Endothelial cell of umbilical vein (primary cell): Measurements from ENCODE around the gene FBH1. TPM values are rescaled to one million over a fixed set of nuclear protein-coding genes. Genes with fewer than 3 reads are reported as not detected.

ENCODE experiments used
- BruUV-seq: library from RNA; stranded (reverse); fragments of 400-500 nt; replicated peaks from 2 replicates; lab custom pipeline; 2021; lab: Mats Ljungman, UMichigan
- CTCF ChIA-PET: fragments of 300-600, 350-600 bp; sonication (Branson Sonifier 250); formaldehyde crosslinking; loops from one replicate; lab custom pipeline; 2021; ENCODE audit warnings: antibody characterized with exemption, inconsistent platforms; lab: Charles Lee
- POLR2A ChIA-PET: fragments of 300-600, 350-600 bp; sonication (Branson Sonifier 250); formaldehyde crosslinking; loops from one replicate; lab custom pipeline; 2021; ENCODE audit warnings: antibody characterized with exemption, inconsistent platforms; lab: Charles Lee
- DNase-seq: peaks from one replicate; pipeline ENCODE4 v3.0.0-alpha.2; 2011; ENCODE audit warnings: low read depth, low spot score
- FAIRE-seq: peaks from 2 replicates; lab custom pipeline; 2011; peaks lifted over from hg19 to GRCh38; lab: Jason Lieb, UNC
- H2AFZ ChIP-seq: 2 replicates; pipeline ENCODE4 v1.6.0; 2012; ENCODE audit warnings: low read depth, low read length, control low read depth, inconsistent platforms
- H3K27ac ChIP-seq: 2 replicates; pipeline ENCODE4 v1.5.1; 2011; ENCODE audit warnings: low read depth, mild to moderate bottlenecking, control low read depth, low read length, moderate library complexity; ENCODE audit not compliant: insufficient read depth
- H3K27me3 ChIP-seq, 2 experiments: 2 replicates each; pipeline versions ENCODE4 v1.6.0 to v1.6.1; 2011; ENCODE audit warnings: low read length in 2 of 2, mixed read lengths in 1 of 2; ENCODE audit not compliant: control insufficient read depth in 2 of 2, insufficient read depth in 2 of 2
- H3K36me3 ChIP-seq, 2 experiments: 2 replicates in 1 of 2; 3 replicates in 1 of 2; pipeline ENCODE4 v1.5.1; 2011; ENCODE audit warnings: low read length in 2 of 2, mild to moderate bottlenecking in 1 of 2, moderate library complexity in 1 of 2; ENCODE audit not compliant: control insufficient read depth in 2 of 2, insufficient read depth in 2 of 2; ENCODE audit errors: extremely low read depth in 1 of 2
- H3K4me1 ChIP-seq: 3 replicates; pipeline ENCODE4 v1.5.1; 2011; ENCODE audit warnings: mild to moderate bottlenecking, low read length; ENCODE audit not compliant: control insufficient read depth, insufficient read depth; ENCODE audit errors: extremely low read depth
- H3K4me2 ChIP-seq: 2 replicates; pipeline ENCODE4 v1.6.1; 2011; ENCODE audit warnings: low read length, control low read depth, mixed read lengths; ENCODE audit not compliant: insufficient read depth
- H3K4me3 ChIP-seq, 3 experiments: fragments of 200-600 bp in 1 of 3; sonication (generic), shearing (Covaris generic) in 1 of 3; replicated peaks in 1 of 3; 2 replicates each; pipeline ENCODE4 v1.5.1; 2011 to 2016; ENCODE audit warnings: control low read depth in 3 of 3, low read length in 3 of 3, mild to moderate bottlenecking in 2 of 3, inconsistent platforms in 1 of 3, low read depth in 1 of 3, moderate library complexity in 1 of 3; ENCODE audit not compliant: insufficient read depth in 1 of 3
- H3K79me2 ChIP-seq: 2 replicates; pipeline ENCODE4 v1.6.0; 2012; ENCODE audit warnings: low read length, inconsistent platforms; ENCODE audit not compliant: control insufficient read depth, insufficient read depth
- H3K9ac ChIP-seq: replicated peaks from 2 replicates; pipeline ENCODE3; 2011; ENCODE audit warnings: low read length, control low read depth; ENCODE audit not compliant: insufficient read depth; ENCODE audit errors: extremely low read depth
- H3K9me1 ChIP-seq: replicated peaks from 3 replicates; pipeline ENCODE4 v1.6.0; 2011; ENCODE audit warnings: mild to moderate bottlenecking, low read length; ENCODE audit not compliant: control insufficient read depth, insufficient read depth; ENCODE audit errors: extremely low read depth
- H3K9me3 ChIP-seq: replicated peaks from 2 replicates; pipeline ENCODE4 v1.5.1; 2012; ENCODE audit warnings: low read length, inconsistent platforms; ENCODE audit not compliant: control insufficient read depth, insufficient read depth
- H4K20me1 ChIP-seq: replicated peaks from 2 replicates; pipeline ENCODE3; 2011; ENCODE audit warnings: mild to moderate bottlenecking, low read length; ENCODE audit not compliant: control insufficient read depth, insufficient read depth; ENCODE audit errors: extremely low read depth
- CTCF ChIP-seq, 2 donors: IDR thresholded peaks; 1 replicate in 1 of 2; 2 replicates in 1 of 2; pipeline ENCODE4 v1.5.1; 2011; ENCODE audit warnings: low read length in 2 of 2, mild to moderate bottlenecking in 2 of 2, moderate library complexity in 2 of 2, control low read depth in 1 of 2, inconsistent platforms in 1 of 2, low read depth in 1 of 2; ENCODE audit not compliant: insufficient read depth in 1 of 2; ENCODE audit errors: extremely low read depth in 1 of 2
- EZH2 ChIP-seq: IDR thresholded peaks from 2 replicates; pipeline ENCODE4 v1.6.1; 2012; ENCODE audit warnings: borderline replicate concordance, low read depth, mild to moderate bottlenecking, moderate library complexity, low read length, inconsistent platforms; ENCODE audit not compliant: severe bottlenecking
- FOS ChIP-seq: IDR thresholded peaks from 2 replicates; pipeline ENCODE4 v1.6.1; 2011; ENCODE audit warnings: mild to moderate bottlenecking, low read length, moderate library complexity, borderline replicate concordance; ENCODE audit not compliant: insufficient read depth
- GATA2 ChIP-seq: IDR thresholded peaks from 2 replicates; pipeline ENCODE4 v1.7.0; 2011; ENCODE audit warnings: low read depth, mild to moderate bottlenecking, moderate library complexity, mixed read lengths, low read length; ENCODE audit not compliant: insufficient read length, insufficient read depth
- JUN ChIP-seq: IDR thresholded peaks from 2 replicates; pipeline ENCODE4 v1.6.1; 2011; ENCODE audit warnings: borderline replicate concordance, low read depth; ENCODE audit not compliant: insufficient read length, insufficient read depth
- MAX ChIP-seq: IDR thresholded peaks from 2 replicates; pipeline ENCODE4 v1.6.1; 2011; ENCODE audit not compliant: insufficient read depth, insufficient read length
- MYC ChIP-seq: IDR thresholded peaks from one replicate; pipeline ENCODE4 v1.6.1; 2011; ENCODE audit warnings: mild to moderate bottlenecking, low read depth, low read length
- POLR2A ChIP-seq: IDR thresholded peaks from 2 replicates; pipeline ENCODE4 v1.6.1; 2012; ENCODE audit warnings: low read depth, mild to moderate bottlenecking, control low read depth, low read length
- POLR2AphosphoS5 ChIP-seq: IDR thresholded peaks from 2 replicates; pipeline ENCODE4 v1.6.1; 2012; ENCODE audit warnings: low read depth, mild to moderate bottlenecking, control low read depth, low read length, moderate library complexity; ENCODE audit not compliant: insufficient read depth
- dilution Hi-C: fragments of 300-500 bp; cut with MboI; formaldehyde crosslinking; loops from one replicate; pipeline ENCODE4 v1.15.0; 2019; ENCODE audit warnings: low sequenced_read_pairs; ENCODE audit not compliant: extremely low pct_ligation_motif_present
- intact Hi-C: fragments of 100-400 bp; cut with micrococcal nuclease; formaldehyde crosslinking; loops from one replicate; pipeline ENCODE4 v1.10.0; 2022
- polyA plus RNA-seq, 4 experiments: library from polyadenylated mRNA; depleted of rRNA in 3 of 4; stranded (reverse) in 3 of 4; unstranded in 1 of 4; fragments of >200 nt; gene quantifications; 2 replicates each; pipeline versions ENCODE4 v1.2.1 to v1.2.3, GENCODE V29; 2011 to 2012; ENCODE audit warnings: missing spikeins in 1 of 4
- total RNA-seq: library from RNA; stranded (reverse); gene quantifications from 2 replicates; pipeline ENCODE4 v1.2.3, GENCODE V29; 2021

The FBH1 gene
- total and polyA plus RNA-seq, 2 donors (not counting 3 experiments of a cell fraction or from before 2014, with no cell fraction given) = 71.4 to 97.0 TPM

GRCh38 chr10:5965266-5965665 lies 75.2 kb downstream of the FBH1 start:
- POLR2A ChIA-PET = no interaction called here
- CTCF ChIA-PET = interaction anchor here (0.7 to 1.2 kb wide), 2 partner anchors 11 to 12 kb away, joined by 3 read pairs; partner anchors contain the start of gene IL15RA
- Histone ChIP-seq H3K36me3 (peaks cover 0 to 6% of the 10 kb centered on the region in 2 experiments), H3K9ac (no peak overlapping the region), H3K9me1 (no peaks in the 10 kb centered on the region), H3K79me2 (peaks cover 8% of the 10 kb centered on the region), H2AFZ (no peak overlapping the region), H3K4me1 (peaks cover 10% of the 10 kb centered on the region), H4K20me1 (no peaks in the 10 kb centered on the region), H3K4me3 (no peak overlapping the region), H3K27ac (no peak overlapping the region), H3K27me3 (no peaks in the 10 kb centered on the region), H3K4me2 (no peak overlapping the region), H3K9me3 (no peaks in the 10 kb centered on the region)
- TF ChIP-seq MAX (no peak), JUN (no peak), GATA2 (no peak), FOS (no peak), CTCF (IDR thresholded peaks at IDR 0.05; ENCODE audit: extremely low read depth in 1 of 2, insufficient read depth in 1 of 2, low read depth in 1 of 2, low read length in 2 of 2) (no peak), POLR2A (no peak), POLR2AphosphoS5 (no peak), EZH2 (no peak), MYC (no peak)
- dilution Hi-C loops (loop anchor here (25.0 kb wide), 1 partner anchor 122 kb away; the partner anchor contains the start of gene RBM17), intact Hi-C loops (no loop called here)
- BruUV-seq = no TSS peak
- DNase-seq (no peak), FAIRE-seq (no peak)
